Psoas muscle (tissue), 8 donors: ENCODE results near the gene COL4A2. TPM values are rescaled to one million over a fixed set of nuclear protein-coding genes. Genes with fewer than 3 reads are reported as not detected.

Source experiments
- ATAC-seq, 4 donors: fragments of 200-7000 bp; cut with Tn5 transposase; one replicate each; pipeline ENCODE4 v1.9.1; 2020; ENCODE audit warnings: moderate library complexity in 3 of 4, mild to moderate bottlenecking in 2 of 4
- DNase-seq, 2 donors: peaks; one replicate each; pipeline ENCODE4 v3.0.0-alpha.2; 2020
- H3K27ac ChIP-seq: fragments of 200-600 bp; one replicate; pipeline ENCODE4 v1.8.0; 2022
- H3K27me3 ChIP-seq, 3 donors: fragments of 200-600 bp in 1 of 3; one replicate each; pipeline versions ENCODE4 v1.6.1 to v1.8.0; 2013 to 2022; ENCODE audit warnings: low read length in 2 of 3, mild to moderate bottlenecking in 2 of 3, moderate library complexity in 1 of 3; ENCODE audit not compliant: insufficient read depth in 3 of 3
- H3K36me3 ChIP-seq, 2 donors: fragments of 200-600 bp in 1 of 2; one replicate each; pipeline versions ENCODE4 v1.6.1 to v1.8.0; 2013 to 2022; ENCODE audit warnings: low read depth in 1 of 2, mild to moderate bottlenecking in 1 of 2, moderate library complexity in 1 of 2; ENCODE audit not compliant: insufficient read depth in 1 of 2
- H3K4me1 ChIP-seq: fragments of 200-600 bp; one replicate; pipeline ENCODE4 v1.8.0; 2022
- H3K4me3 ChIP-seq: fragments of 200-600 bp; one replicate; pipeline ENCODE4 v1.8.0; 2022; ENCODE audit warnings: mild to moderate bottlenecking
- H3K9me3 ChIP-seq: fragments of 200-600 bp; one replicate; pipeline ENCODE4 v1.8.0; 2022
- WGBS, 3 donors: extraction: QIAGEN DNeasy Blood & Tissue Kit; methylation state at CpG; one replicate each; pipeline versions ENCODE4 v1.1.6 to v1.1.7; 2013; 5-methylcytosine and 5-hydroxymethylcytosine counted together
- intact Hi-C, 2 donors: fragments of 100-400 bp; cut with DNase I; formaldehyde crosslinking; loops; one replicate each; pipeline versions ENCODE4 v1.11.0 to v1.14.2; 2022
- polyA plus RNA-seq, 3 donors: library from polyadenylated mRNA; stranded (reverse); fragments of 200-250 nt; gene quantifications; one replicate each; pipeline ENCODE4 v1.2.3, GENCODE V29; 2013
- total RNA-seq, 4 donors: library from RNA; stranded (reverse); fragmentation: NEBNext Ultra II Directional in 2 of 4; extraction: Animal tissue kit (Norgen Biotek cat#: 25700) in 2 of 4; gene quantifications; one replicate each; pipeline versions ENCODE4 v1.2.1 to v1.2.4, GENCODE V29; 2021 to 2023
- TF ChIP-seq, protein P1 (sequence below): fragments of 200-600 bp; IDR thresholded peaks from one replicate; pipeline ENCODE4 v1.8.0; 2022; ENCODE audit warnings: antibody characterized with exemption
- donor health status: healthy with polysubstance abuse.
- donor health status: DM: no; HTN: no; CAD: no; lungs with moderate emphysema.
- donor health status: Bipolar disorder and iron deficiency.
- donor health status: healthy.
- donor health status: DM: yes; HTN: yes; CAD: no.
- donor health status: DM: no; HTN: no; CAD: no.
- donor health status: DM: no; HTN: no; CAD: no.
- donor health status: DM: yes; HTN: yes; CAD: no.

COL4A2 gene
- total and polyA plus RNA-seq, 7 donors = 25.8 to 84.5 (median 57.8) TPM

DNA sequence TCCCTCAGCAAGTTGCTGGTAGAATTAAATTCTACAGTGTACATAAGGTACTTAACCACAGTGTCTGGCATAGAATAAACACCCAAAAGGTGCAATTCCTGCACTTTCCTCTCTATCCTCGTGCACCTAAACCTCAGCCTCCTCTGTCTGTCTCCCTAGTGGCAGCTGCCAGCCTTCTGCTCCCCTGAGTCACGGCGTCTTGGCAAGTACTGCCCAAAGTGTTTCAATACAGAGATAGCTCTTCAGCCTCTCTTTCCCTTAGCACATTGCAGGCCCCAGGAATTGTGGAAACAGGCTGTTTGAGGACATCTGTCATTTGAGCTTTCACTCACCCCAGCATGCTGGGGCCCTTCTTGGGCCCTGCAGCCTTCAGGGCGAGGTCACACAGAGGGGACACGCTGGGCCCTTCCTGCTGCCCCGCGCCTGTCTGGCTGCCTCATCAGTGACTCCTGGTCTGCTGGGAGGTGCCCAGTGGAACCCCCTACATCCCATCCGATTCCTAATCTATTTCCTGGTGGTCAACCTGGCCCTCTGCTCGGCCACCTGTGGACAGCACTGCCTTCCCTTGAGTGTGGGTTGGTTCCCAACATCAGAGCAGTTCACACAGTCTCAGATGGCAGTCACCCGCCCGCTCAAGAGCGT lies 19.3 kb downstream of the COL4A2 start:
- DNase-seq (no peak), ATAC-seq (peak in 1 of 4 donors; percentile 24)
- peak overlapping the region; percentile 13 for H3K27ac ChIP-seq
- WGBS, 3 donors = 67 to 78% (median 69%) methylated on average over 12 of the region's 12 CpGs
- H3K9me3 ChIP-seq = no peaks in the 10 kb centered on the region
- intact Hi-C loops = no loop called here
- H3K4me1 ChIP-seq = peaks cover 14% of the 10 kb centered on the region
- TF ChIP-seq, protein P1, sequence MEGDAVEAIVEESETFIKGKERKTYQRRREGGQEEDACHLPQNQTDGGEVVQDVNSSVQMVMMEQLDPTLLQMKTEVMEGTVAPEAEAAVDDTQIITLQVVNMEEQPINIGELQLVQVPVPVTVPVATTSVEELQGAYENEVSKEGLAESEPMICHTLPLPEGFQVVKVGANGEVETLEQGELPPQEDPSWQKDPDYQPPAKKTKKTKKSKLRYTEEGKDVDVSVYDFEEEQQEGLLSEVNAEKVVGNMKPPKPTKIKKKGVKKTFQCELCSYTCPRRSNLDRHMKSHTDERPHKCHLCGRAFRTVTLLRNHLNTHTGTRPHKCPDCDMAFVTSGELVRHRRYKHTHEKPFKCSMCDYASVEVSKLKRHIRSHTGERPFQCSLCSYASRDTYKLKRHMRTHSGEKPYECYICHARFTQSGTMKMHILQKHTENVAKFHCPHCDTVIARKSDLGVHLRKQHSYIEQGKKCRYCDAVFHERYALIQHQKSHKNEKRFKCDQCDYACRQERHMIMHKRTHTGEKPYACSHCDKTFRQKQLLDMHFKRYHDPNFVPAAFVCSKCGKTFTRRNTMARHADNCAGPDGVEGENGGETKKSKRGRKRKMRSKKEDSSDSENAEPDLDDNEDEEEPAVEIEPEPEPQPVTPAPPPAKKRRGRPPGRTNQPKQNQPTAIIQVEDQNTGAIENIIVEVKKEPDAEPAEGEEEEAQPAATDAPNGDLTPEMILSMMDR = no peak
- H3K27me3 ChIP-seq = peaks cover 0 to 39% (median 2%) of the 10 kb centered on the region in 3 donors
- H3K36me3 ChIP-seq = no peaks in the 10 kb centered on the region
- no peak overlapping the region for H3K4me3 ChIP-seq

DNA sequence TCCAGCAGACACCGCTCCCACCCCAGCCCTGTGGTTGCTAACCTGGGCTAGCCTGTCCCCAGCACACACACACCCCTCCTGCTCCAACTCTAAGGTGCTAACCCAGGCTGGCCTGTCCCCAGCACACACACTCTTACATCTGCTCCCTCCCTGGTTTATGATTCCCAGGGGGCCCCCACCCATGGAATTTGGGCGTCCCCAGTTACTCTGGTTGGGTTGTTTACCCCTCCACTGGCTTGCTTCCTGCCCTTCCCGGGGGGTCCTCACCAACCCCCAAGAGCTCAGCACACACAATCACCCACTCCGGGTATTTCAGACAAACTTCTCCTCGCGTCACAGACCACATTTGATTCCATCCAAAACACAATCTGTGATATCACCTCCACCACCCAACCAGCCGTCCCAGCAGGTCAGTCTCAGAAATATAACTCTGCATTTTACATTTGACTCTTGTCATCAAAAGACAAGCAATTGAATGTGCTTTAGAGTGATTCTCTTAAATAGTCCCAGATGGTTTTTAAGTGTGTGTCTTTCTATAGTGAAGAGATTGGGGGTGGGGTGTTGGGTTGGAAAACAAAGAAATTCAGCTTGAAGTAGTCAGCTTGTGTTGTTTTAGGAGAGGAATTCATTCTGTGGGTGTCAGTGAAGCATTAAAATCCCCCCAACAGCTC lies 20.1 kb downstream of the COL4A2 start:
- ATAC-seq (no peak), DNase-seq (no peak)
- no peak overlapping the region for H3K4me3 ChIP-seq
- WGBS, 3 donors = 65 to 68% (median 67%) methylated on average over 7 of the region's 7 CpGs
- no peaks in the 10 kb centered on the region for H3K9me3 ChIP-seq
- no peaks in the 10 kb centered on the region for H3K36me3 ChIP-seq
- H3K27ac ChIP-seq = no peak overlapping the region
- TF ChIP-seq, protein P1 = no peak
- peaks cover 10% of the 10 kb centered on the region for H3K4me1 ChIP-seq
- peaks cover 0 to 40% (median 2%) of the 10 kb centered on the region in 3 donors for H3K27me3 ChIP-seq
- intact Hi-C loops = no loop called here

DNA sequence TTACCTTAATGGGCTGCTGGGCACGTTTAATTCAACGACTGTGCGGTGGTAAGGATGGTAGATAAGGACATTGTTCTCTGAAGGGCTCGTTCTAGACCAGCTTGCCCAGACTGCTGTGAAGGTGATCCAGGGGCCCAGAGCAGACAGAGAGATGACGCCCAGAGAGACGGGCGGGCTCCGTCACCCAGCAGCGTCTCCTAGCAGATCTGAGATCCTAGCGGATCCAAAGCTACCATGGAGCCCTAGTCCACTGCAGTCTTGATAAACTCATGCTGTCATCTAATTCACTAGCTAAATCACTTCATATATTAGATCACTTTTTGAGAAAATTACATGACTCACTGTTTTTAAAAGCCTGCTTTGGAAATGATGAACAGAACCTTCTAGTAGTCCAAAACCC lies 21.5 kb downstream of the COL4A2 start:
- Histone ChIP-seq H3K36me3 (no peaks in the 10 kb centered on the region), H3K4me1 (peaks cover 10% of the 10 kb centered on the region), H3K9me3 (no peaks in the 10 kb centered on the region), H3K4me3 (no peak overlapping the region), H3K27ac (no peak overlapping the region), H3K27me3 (peaks cover 0 to 37% (median 0%) of the 10 kb centered on the region in 3 donors)
- 85 to 89% (median 85%) methylated on average over 10 of the region's 10 CpGs for WGBS, 3 donors
- ATAC-seq = no peak
- TF ChIP-seq, protein P1 = no peak
- no peak for DNase-seq
- intact Hi-C loops = no loop called here

DNA sequence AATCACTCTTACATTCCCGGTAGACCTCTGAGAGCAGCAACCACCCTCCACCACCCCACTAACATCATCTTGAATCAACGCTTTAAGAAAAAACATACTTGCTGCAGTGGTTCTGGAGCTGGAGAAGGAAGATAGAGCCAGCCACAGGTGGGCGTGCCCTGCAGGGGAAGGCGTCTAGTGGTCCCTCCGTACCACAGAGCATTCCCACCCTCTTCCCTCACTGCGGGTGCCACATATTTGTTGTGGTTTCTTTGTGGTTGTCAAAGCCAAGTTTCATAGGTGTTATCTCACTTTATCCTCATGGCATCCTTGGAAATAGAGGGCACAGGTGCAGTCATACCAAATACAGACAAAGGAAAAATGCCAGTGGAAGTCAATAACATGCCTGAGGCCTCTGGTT lies 22.2 kb downstream of the COL4A2 start:
- DNase-seq (no peak), ATAC-seq (no peak)
- 84 to 87% (median 84%) methylated on average over 6 of the region's 6 CpGs for WGBS, 3 donors
- peaks cover 10% of the 10 kb centered on the region for H3K4me1 ChIP-seq
- no peaks in the 10 kb centered on the region for H3K36me3 ChIP-seq
- H3K27me3 ChIP-seq = peaks cover 0 to 32% (median 0%) of the 10 kb centered on the region in 3 donors
- H3K27ac ChIP-seq = no peak overlapping the region
- intact Hi-C loops = no loop called here
- no peak overlapping the region for H3K4me3 ChIP-seq
- H3K9me3 ChIP-seq = no peaks in the 10 kb centered on the region
- TF ChIP-seq, protein P1 = no peak
